COLO668 (cell line): Measurements from ENCODE around the gene PLCB4.

Source experiments
- DNase-seq: peaks from one replicate; lab custom pipeline; 2025; ENCODE audit not compliant: unreplicated experiment; lab: John Stamatoyannopoulos, UW

PLCB4 gene

DNA sequence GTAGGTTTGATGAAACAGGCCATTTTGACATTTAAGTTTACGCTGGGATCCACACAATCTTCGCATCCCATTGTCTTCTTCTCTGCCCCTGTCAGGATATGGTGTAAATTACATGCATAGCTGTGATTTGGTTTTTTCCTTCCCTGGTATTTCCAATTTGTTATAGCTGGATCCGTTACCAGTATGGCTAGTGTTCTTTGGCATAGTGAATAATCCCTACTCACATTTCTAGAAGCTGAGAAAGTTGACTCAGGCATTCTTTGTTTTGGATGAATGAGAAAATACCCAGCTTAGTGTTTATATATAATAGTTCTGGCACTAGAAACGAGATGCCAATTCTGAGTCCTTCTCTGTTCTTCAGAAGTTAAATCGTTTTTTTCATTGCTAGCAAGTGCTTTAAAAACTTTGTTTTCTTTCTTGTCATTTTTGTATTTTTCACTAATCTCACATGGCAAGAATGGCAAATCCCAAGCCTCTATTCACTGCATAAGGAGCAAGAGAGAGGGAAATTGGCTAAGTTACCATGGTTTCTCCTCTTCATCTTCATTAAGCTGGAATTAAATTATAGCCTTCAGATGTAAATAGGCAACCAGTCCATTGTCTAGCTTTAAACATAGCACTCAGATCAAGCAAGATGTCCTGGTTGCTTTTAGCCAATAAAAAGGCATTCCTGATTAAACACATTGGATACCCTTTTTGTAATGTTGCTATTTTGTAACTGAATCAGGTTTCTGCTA lies 353.6 kb downstream of the PLCB4 start:
- DNase-seq = no peak

- no peak for DNase-seq
These were observed 355.7 kb downstream of the PLCB4 start for GRCh38 chr20:9424551-9424950.

DNA sequence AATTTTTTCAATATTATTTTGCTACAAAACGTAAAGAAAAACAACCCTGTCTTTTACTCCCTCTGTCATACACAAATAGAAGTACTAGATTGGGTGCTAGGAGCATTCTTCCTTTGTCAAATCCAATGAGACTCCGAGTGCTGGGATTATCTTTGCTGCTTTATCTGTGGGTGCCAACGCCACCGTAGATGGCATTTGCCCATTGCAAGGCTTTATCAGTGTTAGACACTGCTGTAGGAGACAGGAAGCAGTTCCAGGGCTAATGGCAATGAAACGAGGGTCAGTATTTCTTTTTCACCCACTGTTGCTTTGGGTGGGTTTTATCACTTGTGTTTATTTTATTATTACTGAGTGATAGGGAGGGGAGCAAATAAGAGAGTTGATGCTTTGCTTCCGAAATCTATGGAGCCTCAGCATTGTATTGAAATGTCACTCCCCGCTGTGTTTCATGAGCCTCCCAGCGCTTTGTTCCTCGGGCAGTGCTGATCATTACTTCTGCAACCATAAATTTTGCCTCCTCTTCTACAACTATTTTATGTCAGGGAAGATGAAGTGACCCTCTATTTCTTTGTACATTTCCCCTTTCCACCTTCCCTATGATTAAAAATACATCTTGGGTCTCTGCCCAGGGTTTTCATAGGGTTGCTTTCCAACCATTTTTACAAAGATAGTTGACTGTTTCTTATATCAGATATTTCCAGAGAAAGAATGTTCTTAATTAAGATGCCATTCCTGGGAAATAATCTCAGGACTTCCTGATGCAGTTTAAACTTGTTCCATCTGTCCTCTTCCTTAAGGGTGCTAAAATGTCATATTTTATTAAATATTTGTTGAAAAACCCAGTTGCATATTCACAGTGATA lies 358.8 kb downstream of the PLCB4 start:
- no peak for DNase-seq

- no peak for DNase-seq
These were observed 359.4 kb downstream of the PLCB4 start for GRCh38 chr20:9428292-9428607.

- DNase-seq = no peak
These were observed 370.9 kb downstream of the PLCB4 start for GRCh38 chr20:9439806-9440205.

DNA sequence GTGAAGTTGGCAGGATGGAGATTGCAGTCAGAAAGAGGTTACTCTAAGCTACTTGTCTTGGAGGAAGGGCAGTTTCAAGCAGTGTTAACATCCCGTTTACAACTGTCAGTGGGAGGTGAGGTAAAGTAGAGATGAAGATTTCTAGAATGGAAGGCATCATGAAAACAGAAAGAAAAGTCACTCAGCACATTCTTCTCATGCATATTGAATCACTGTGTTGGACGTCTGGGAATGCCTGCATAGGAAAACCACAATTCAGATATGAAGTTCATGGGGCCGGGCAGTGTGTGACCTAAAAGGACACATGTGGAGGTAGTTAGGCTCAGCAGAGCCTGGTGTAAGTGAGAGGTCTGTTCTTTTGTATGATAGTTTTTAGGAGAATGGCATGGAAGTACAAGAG lies 372.0 kb downstream of the PLCB4 start:
- DNase-seq = no peak

DNA sequence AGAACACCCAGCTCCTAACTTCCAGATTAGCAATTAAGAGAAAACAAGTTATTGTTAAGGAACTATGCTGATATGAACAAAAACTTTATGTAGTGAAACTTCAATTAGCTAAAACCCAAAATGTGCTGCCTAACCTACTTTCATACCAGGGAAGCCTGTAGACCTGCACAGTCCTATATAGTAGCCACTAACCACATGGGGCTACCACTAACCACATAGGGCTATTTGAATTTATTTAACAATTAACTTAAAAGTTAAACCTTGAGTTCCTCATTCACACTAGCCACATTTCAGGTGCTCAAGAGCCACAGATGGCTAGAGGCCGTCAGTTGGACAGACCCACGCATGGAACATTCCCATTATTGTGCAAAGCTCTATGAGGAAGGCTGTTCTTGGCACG lies 373.1 kb downstream of the PLCB4 start:
- DNase-seq = no peak

DNA sequence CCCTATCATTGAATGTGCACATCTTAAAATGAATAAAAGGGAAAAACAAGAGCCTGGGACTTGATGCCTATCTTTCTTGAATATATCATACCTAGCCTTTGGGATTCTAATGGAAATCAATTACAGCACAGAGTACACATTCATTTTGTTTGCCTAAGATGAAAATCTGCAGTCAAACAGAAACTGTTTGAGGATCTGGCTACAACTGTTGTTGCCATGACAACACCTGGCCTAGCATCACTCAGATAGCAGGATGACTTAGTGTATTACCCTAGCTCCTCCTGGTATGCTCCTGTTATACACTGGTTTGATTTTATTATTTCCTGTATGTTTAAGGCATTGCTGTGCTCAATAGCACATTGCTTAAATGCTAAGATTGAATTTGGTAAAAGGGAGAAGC lies 374.0 kb downstream of the PLCB4 start:
- DNase-seq = no peak

GRCh38 chr20:9444921-9445320 lies 376.0 kb downstream of the PLCB4 start:
- no peak for DNase-seq

GRCh38 chr20:9447182-9447581 lies 378.3 kb downstream of the PLCB4 start:
- DNase-seq = no peak

- no peak for DNase-seq
These were observed 384.3 kb downstream of the PLCB4 start for GRCh38 chr20:9453201-9453600.

- no peak for DNase-seq
These were observed 385.9 kb downstream of the PLCB4 start for GRCh38 chr20:9454791-9455190.

DNA sequence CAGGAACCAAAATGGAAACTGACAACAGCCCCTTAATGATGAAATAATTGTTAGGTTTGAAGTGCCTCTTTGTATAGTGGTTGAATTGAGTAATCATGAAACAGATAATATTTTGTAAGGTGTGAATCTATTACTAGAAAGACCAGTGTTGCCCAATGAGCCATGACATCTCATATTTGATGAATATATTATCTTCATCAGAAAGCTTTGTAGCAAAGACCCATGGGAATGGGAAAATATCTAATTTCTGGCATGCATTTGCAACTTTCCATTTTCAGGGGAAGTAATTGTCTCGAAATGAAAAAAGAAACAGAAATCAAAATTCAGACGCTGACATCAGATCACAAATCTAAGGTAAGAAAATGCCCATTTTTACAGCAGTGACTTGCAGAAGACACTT lies 388.2 kb downstream of the PLCB4 start:
- DNase-seq = no peak

- no peak for DNase-seq
These were observed 389.4 kb downstream of the PLCB4 start for GRCh38 chr20:9458138-9458796.

DNA sequence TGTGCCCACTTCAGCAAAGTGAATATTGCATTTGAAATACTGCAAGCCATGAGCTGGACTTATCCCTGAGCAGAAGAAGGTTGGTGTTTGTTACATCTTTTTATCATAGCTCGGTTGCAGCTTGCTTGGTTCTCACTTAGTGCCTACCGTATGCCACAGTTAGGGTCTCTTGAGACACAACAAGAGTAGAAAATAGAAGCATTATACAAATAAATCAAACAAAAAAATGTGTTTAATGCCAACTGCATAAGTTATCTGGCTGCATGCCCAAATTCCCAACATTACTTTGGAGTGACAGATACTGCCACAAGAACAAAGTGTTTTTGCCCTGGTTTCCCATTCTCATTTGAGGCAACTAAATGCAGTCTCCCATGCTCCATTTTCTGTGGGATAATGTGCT lies 391.6 kb downstream of the PLCB4 start:
- no peak for DNase-seq

DNA sequence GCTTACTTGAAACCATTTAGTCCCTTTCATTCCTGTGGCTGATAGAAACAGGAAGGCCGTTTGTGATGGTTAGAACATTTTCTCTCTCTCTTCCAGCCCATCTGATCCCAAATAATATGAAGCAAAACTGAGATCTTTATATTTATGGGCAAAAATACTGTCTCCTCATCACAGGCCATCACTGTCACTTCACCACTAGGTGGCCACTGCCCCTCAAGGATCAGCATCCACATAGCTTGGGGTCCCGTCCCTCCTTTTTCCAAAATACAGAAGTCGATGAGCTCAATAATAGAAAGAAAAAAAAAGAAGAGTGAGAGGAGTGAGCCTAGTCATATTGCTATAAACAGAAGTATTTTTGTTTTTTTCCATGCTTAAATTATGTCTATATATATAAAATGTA lies 399.1 kb downstream of the PLCB4 start:
- no peak for DNase-seq

- no peak for DNase-seq
These were observed 406.0 kb downstream of the PLCB4 start for GRCh38 chr20:9474835-9475415.

DNA sequence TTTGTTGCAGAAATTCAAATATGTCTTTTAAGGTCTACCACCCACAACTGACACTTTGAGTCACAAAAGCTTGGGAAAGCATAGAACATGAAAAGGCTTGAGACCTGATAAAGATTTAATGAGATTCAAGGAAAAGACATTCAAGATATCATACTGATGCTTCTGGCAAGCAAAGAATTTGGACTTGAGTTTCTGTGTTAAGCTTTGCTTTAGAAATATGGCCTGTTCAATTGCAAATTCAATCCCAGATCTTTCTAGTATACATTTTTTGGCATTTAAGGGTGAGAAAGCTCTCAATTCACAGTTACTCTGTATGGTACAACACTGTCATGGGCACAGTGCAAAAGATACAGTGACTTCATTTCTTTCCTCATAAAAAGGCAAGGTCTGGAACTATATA lies 406.6 kb downstream of the PLCB4 start:
- DNase-seq = no peak

DNA sequence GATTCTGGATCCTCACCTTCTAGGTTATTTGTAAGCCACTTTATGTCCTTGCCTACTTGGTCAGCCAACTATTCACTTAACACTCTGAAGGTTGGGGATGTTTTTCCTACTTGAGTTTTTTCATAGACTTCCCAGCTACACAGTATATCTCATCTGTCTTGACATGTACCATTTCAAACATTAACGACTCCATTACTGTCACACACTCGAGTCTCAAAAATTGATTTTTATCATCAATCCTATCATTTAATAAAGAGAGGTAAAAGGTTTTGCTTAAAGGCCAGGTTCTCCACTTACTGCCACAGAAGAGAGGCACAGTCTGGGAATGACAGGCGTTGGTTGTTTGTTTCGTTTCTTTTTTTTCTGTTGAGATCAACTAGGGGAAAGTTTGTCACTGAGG lies 407.3 kb downstream of the PLCB4 start:
- no peak for DNase-seq

GRCh38 chr20:9476637-9477036 lies 407.8 kb downstream of the PLCB4 start:
- no peak for DNase-seq

- no peak for DNase-seq
These were observed 409.9 kb downstream of the PLCB4 start for GRCh38 chr20:9478771-9479170.

GRCh38 chr20:9480066-9480465 lies 411.2 kb downstream of the PLCB4 start:
- no peak for DNase-seq
